ENCODE measurements around the gene GLRX3.

DNA sequence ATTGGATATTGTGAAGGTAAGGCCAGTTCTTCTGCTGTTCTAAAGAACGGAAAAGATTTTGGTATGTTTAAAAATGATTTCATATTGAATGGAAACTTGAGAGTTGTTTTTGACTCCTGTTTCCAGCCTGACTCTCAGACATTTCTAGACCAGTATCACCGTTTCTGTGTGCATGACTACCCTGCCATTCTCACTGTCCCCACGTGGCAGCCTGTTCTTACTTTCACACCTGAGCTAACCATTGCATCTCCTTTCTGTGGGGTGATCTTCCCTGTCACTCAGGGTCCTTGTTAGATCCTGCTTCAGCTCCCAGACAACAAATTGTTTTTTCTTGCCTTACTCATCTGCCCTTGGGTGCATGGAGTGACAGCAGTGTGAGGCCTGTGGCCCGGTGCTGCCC, 38.9 kb downstream of the GLRX3 start:
- TF ChIP-seq, protein P1, sequence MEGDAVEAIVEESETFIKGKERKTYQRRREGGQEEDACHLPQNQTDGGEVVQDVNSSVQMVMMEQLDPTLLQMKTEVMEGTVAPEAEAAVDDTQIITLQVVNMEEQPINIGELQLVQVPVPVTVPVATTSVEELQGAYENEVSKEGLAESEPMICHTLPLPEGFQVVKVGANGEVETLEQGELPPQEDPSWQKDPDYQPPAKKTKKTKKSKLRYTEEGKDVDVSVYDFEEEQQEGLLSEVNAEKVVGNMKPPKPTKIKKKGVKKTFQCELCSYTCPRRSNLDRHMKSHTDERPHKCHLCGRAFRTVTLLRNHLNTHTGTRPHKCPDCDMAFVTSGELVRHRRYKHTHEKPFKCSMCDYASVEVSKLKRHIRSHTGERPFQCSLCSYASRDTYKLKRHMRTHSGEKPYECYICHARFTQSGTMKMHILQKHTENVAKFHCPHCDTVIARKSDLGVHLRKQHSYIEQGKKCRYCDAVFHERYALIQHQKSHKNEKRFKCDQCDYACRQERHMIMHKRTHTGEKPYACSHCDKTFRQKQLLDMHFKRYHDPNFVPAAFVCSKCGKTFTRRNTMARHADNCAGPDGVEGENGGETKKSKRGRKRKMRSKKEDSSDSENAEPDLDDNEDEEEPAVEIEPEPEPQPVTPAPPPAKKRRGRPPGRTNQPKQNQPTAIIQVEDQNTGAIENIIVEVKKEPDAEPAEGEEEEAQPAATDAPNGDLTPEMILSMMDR (IDR thresholded peaks at IDR 0.05 in 4 of 5, conservative IDR thresholded peaks at IDR 0.05 in 1 of 5): no peak
- TF ChIP-seq POLR2A (IDR thresholded peaks at IDR 0.05): no peak

Data from gastrocnemius medialis (tissue), 4 donors.